Activated naive CD4-positive, alpha-beta T cell treated with anti-CD3 and anti-CD28 coated beads, Interleukin-2, amount 50 U/mL, for 72 hours (primary cell): ENCODE data around the gene TBX1. TPM values are rescaled to one million over a fixed set of nuclear protein-coding genes. Genes with fewer than 3 reads are reported as not detected.
"Not testable (repeated sequence)": the region's sequence is repeated elsewhere in the genome, so short reads cannot be mapped to it uniquely, and the experiment has no call there.

Experiments used
- ATAC-seq, 2 donors: fragments of 150-1000 bp; cut with Tn5 transposase; 2 replicates each; pipeline ENCODE4 v1.10.0; 2021; ENCODE audit warnings: mild to moderate bottlenecking in 2 of 2, moderate library complexity in 2 of 2
- DNase-seq, 2 donors: peaks; one replicate each; pipeline ENCODE4 v3.0.0; 2021 to 2022; ENCODE audit warnings: low spot score in 2 of 2
- H3K27ac Mint-ChIP-seq, 2 donors: one replicate each; pipeline ENCODE4 v1.8.0; 2022; ENCODE audit warnings: mild to moderate bottlenecking in 2 of 2, mixed read lengths in 2 of 2
- H3K36me3 Mint-ChIP-seq, 2 donors: one replicate each; pipeline ENCODE4 v1.8.0; 2022; ENCODE audit warnings: mixed read lengths in 2 of 2
- H3K9me3 Mint-ChIP-seq, 2 donors: one replicate each; pipeline ENCODE4 v1.8.0; 2022; ENCODE audit warnings: mixed read lengths in 2 of 2
- total RNA-seq, 2 donors: library from RNA; stranded (reverse); gene quantifications; one replicate each; pipeline ENCODE4 v1.2.3, GENCODE V29; 2022

The TBX1 gene
- total RNA-seq, 2 donors from 2014 or later, result not detected

GRCh38 chr22:19765477-19766239, 5.1 kb downstream of the TBX1 start:
- Mint-ChIP-seq H3K36me3 (peaks cover 0 to 5% of the 10 kb centered on the region in 2 donors), H3K9me3 (no peaks in the 10 kb centered on the region), H3K27ac (no peak overlapping the region)
- peak; percentile 8 to 23 for ATAC-seq
- DNase-seq, result no peak

- Mint-ChIP-seq H3K36me3 (peaks cover 0 to 5% of the 10 kb centered on the region in 2 donors), H3K9me3 (no peaks in the 10 kb centered on the region), H3K27ac (no peak overlapping the region)
- ATAC-seq (no peak), DNase-seq (no peak)
Observed at GRCh38 chr22:19766240-19766510, 5.6 kb downstream of the TBX1 start.

GRCh38 chr22:19766511-19767426, 6.2 kb downstream of the TBX1 start:
- peaks cover 0 to 5% of the 10 kb centered on the region in 2 donors for H3K36me3 Mint-ChIP-seq
- no peak overlapping the region for H3K27ac Mint-ChIP-seq
- no peaks in the 10 kb centered on the region for H3K9me3 Mint-ChIP-seq
- ATAC-seq (peak; percentile 63 to 82), DNase-seq (peak in 1 of 2 donors; percentile 60)

GRCh38 chr22:19767427-19768341, 7.1 kb downstream of the TBX1 start:
- Mint-ChIP-seq H3K27ac (no peak overlapping the region), H3K36me3 (peaks cover 0 to 5% of the 10 kb centered on the region in 2 donors)
- DNase-seq, result no peak

GRCh38 chr22:19769393-19769715, 8.8 kb downstream of the TBX1 start:
- ATAC-seq (no peak), DNase-seq (no peak)
- H3K36me3 Mint-ChIP-seq, result peaks cover 0 to 5% of the 10 kb centered on the region in 2 donors
- no peak overlapping the region for H3K27ac Mint-ChIP-seq
- no peaks in the 10 kb centered on the region for H3K9me3 Mint-ChIP-seq

More at GRCh38 chr22:19767427-19768341, 7.1 kb downstream of the TBX1 start:
- H3K9me3 Mint-ChIP-seq, result no peaks in the 10 kb centered on the region
- peak; percentile 23 to 72 for ATAC-seq

GRCh38 chr22:19770349-19771220, 10.0 kb downstream of the TBX1 start:
- no peak for DNase-seq
- ATAC-seq, result no peak
- Mint-ChIP-seq H3K9me3 (no peaks in the 10 kb centered on the region), H3K27ac (no peak overlapping the region), H3K36me3 (peaks cover 0 to 5% of the 10 kb centered on the region in 2 donors)

DNA sequence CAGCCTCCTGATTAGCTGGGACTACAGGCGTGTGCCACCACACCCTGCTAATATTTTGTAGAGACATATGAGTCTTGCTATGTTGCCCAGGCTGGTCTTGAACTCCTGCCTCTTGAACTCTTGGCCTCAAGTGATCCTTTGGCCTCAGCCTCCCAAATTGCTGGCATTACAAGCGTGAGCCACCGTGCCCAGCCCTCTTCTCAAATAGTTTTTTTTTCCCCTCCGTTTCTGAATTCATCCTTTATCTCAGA, 11.8 kb downstream of the TBX1 start:
- Mint-ChIP-seq H3K36me3 (peaks cover 0 to 5% of the 10 kb centered on the region in 2 donors), H3K9me3 (no peaks in the 10 kb centered on the region), H3K27ac (no peak overlapping the region)
- DNase-seq (no peak), ATAC-seq (no peak)

GRCh38 chr22:19772673-19773469, 12.3 kb downstream of the TBX1 start:
- no peak for ATAC-seq
- H3K36me3 Mint-ChIP-seq, result peaks cover 0 to 5% of the 10 kb centered on the region in 2 donors
- no peaks in the 10 kb centered on the region for H3K9me3 Mint-ChIP-seq
- DNase-seq, result no peak
- no peak overlapping the region for H3K27ac Mint-ChIP-seq

GRCh38 chr22:19773470-19774040, 13.0 kb downstream of the TBX1 start:
- ATAC-seq (no peak), DNase-seq (no peak)
- Mint-ChIP-seq H3K36me3 (peaks cover 0 to 5% of the 10 kb centered on the region in 2 donors), H3K27ac (no peak overlapping the region), H3K9me3 (no peaks in the 10 kb centered on the region)

GRCh38 chr22:19774628-19775027, 14.1 kb downstream of the TBX1 start:
- Mint-ChIP-seq H3K9me3 (no peaks in the 10 kb centered on the region), H3K36me3 (no peaks in the 10 kb centered on the region), H3K27ac (no peak overlapping the region)
- DNase-seq, result no peak
- ATAC-seq, result no peak

- Mint-ChIP-seq H3K9me3 (no peaks in the 10 kb centered on the region), H3K27ac (no peak overlapping the region), H3K36me3 (no peaks in the 10 kb centered on the region)
- no peak for ATAC-seq
- DNase-seq, result no peak
Observed at GRCh38 chr22:19775496-19776325, 15.1 kb downstream of the TBX1 start.

- DNase-seq (no peak), ATAC-seq (peak in 1 of 2 donors; percentile 33)
- no peaks in the 10 kb centered on the region for H3K36me3 Mint-ChIP-seq
- H3K27ac Mint-ChIP-seq, result no peak overlapping the region
- H3K9me3 Mint-ChIP-seq, result no peaks in the 10 kb centered on the region
Observed at GRCh38 chr22:19776433-19777031, 16.0 kb downstream of the TBX1 start.

- DNase-seq, H3K9me3 Mint-ChIP-seq, H3K36me3 Mint-ChIP-seq, H3K27ac Mint-ChIP-seq, ATAC-seq: not testable (repeated sequence)
Observed at GRCh38 chr22:19777192-19777591, 16.6 kb downstream of the TBX1 start.

- no peaks in the 10 kb centered on the region for H3K9me3 Mint-ChIP-seq
- no peaks in the 10 kb centered on the region for H3K36me3 Mint-ChIP-seq
- DNase-seq (no peak), ATAC-seq (no peak)
- H3K27ac Mint-ChIP-seq, result no peak overlapping the region
Observed at GRCh38 chr22:19779011-19779421, 18.4 kb downstream of the TBX1 start.
